Cardiac muscle cell (in vitro differentiated cells and primary cell): Measurements from ENCODE around the gene DNAJB6. TPM values are rescaled to one million over a fixed set of nuclear protein-coding genes. Genes with fewer than 3 reads are reported as not detected.

ENCODE experiments used
- DNase-seq, 2 donors: peaks; one replicate each; pipeline versions ENCODE4 v3.0.0 to v3.0.0-alpha.2; 2010 to 2017; ENCODE audit warnings: low read depth in 1 of 2, low spot score in 1 of 2
- H3K27ac ChIP-seq: fragments of 200-600 bp; sonication (generic); 2 replicates; pipeline ENCODE4 v1.5.1; 2016
- H3K27me3 ChIP-seq: fragments of 200-600 bp; sonication (generic); 2 replicates; pipeline ENCODE4 v1.6.0; 2016; ENCODE audit warnings: control low read depth
- H3K36me3 ChIP-seq: fragments of 200-600 bp; sonication (generic); 2 replicates; pipeline ENCODE4 v1.5.1; 2016; ENCODE audit warnings: control low read depth
- H3K4me1 ChIP-seq: fragments of 200-600 bp; sonication (generic); 2 replicates; pipeline ENCODE4 v1.8.1; 2017; ENCODE audit warnings: low read depth, mild to moderate bottlenecking, mixed run types
- H3K4me3 ChIP-seq: fragments of 200-600 bp; sonication (generic); 2 replicates; pipeline ENCODE4 v1.5.1; 2016; ENCODE audit warnings: mild to moderate bottlenecking
- H3K9me3 ChIP-seq: fragments of 200-600 bp; sonication (generic); 2 replicates; pipeline ENCODE4 v1.5.1; 2017; ENCODE audit warnings: low read depth, mild to moderate bottlenecking, control low read depth
- CTCF ChIP-seq: IDR thresholded peaks from 2 replicates; pipeline ENCODE4 v1.5.1; 2012; ENCODE audit warnings: low read depth, mild to moderate bottlenecking, low read length
- polyA plus RNA-seq: library from polyadenylated mRNA; unstranded; fragments of >200 nt; fragmentation: Nextera tagmentation; extraction: Ambion mirVana; gene quantifications from 2 replicates; pipeline ENCODE4 v1.2.1, GENCODE V29; 2016
- total RNA-seq: library from RNA; depleted of rRNA; stranded (reverse); fragments of >200 nt; gene quantifications from 2 replicates; pipeline ENCODE4 v1.2.3, GENCODE V29; 2016

DNAJB6 gene
- total and polyA plus RNA-seq, 2 experiments from 2014 or later, result 110 to 137 TPM

GRCh38 chr7:157348548-157348947 lies 11.7 kb downstream of the DNAJB6 start:
- Histone ChIP-seq H3K27ac (peak overlapping the region; percentile 58), H3K4me3 (no peak overlapping the region), H3K4me1 (peaks cover 4% of the 10 kb centered on the region), H3K9me3 (no peaks in the 10 kb centered on the region), H3K36me3 (no peaks in the 10 kb centered on the region), H3K27me3 (no peaks in the 10 kb centered on the region)
- DNase-seq, result no peak
- TF ChIP-seq CTCF, result no peak

- no peaks in the 10 kb centered on the region for H3K27me3 ChIP-seq
- no peaks in the 10 kb centered on the region for H3K9me3 ChIP-seq
- no peak for DNase-seq
- no peaks in the 10 kb centered on the region for H3K36me3 ChIP-seq
- TF ChIP-seq CTCF, result no peak
- no peak overlapping the region for H3K27ac ChIP-seq
- no peak overlapping the region for H3K4me3 ChIP-seq
- peaks cover 31% of the 10 kb centered on the region for H3K4me1 ChIP-seq
These were observed 15.7 kb downstream of the DNAJB6 start for GRCh38 chr7:157352516-157352915.

GRCh38 chr7:157355784-157356511 lies 19.1 kb downstream of the DNAJB6 start:
- peak in 1 of 2 donors; percentile 30 for DNase-seq
- Histone ChIP-seq H3K4me1 (peaks cover 56% of the 10 kb centered on the region), H3K36me3 (peaks cover 4% of the 10 kb centered on the region), H3K4me3 (no peak overlapping the region), H3K27me3 (no peaks in the 10 kb centered on the region), H3K27ac (peak overlapping the region; percentile 63), H3K9me3 (no peaks in the 10 kb centered on the region)
- no peak for TF ChIP-seq CTCF

- TF ChIP-seq CTCF, result no peak
- Histone ChIP-seq H3K9me3 (no peaks in the 10 kb centered on the region), H3K27ac (peak overlapping the region; percentile 73), H3K27me3 (no peaks in the 10 kb centered on the region), H3K4me3 (no peak overlapping the region), H3K4me1 (peaks cover 56% of the 10 kb centered on the region), H3K36me3 (peaks cover 4% of the 10 kb centered on the region)
- DNase-seq, result no peak
These were observed 20.6 kb downstream of the DNAJB6 start for GRCh38 chr7:157357129-157358040.

- DNase-seq, result no peak
- Histone ChIP-seq H3K27ac (peak overlapping the region; percentile 73), H3K27me3 (no peaks in the 10 kb centered on the region), H3K9me3 (no peaks in the 10 kb centered on the region), H3K4me3 (no peak overlapping the region), H3K4me1 (peaks cover 56% of the 10 kb centered on the region), H3K36me3 (peaks cover 4% of the 10 kb centered on the region)
- no peak for TF ChIP-seq CTCF
These were observed 21.4 kb downstream of the DNAJB6 start for GRCh38 chr7:157358041-157358752.
